ENCODE data around the gene RGS14. TPM values are rescaled to one million over a fixed set of nuclear protein-coding genes. Genes with fewer than 3 reads are reported as not detected.

The RGS14 gene
- total and polyA plus RNA-seq, 2 experiments from 2014 or later = 23.5 to 37.9 TPM

DNA sequence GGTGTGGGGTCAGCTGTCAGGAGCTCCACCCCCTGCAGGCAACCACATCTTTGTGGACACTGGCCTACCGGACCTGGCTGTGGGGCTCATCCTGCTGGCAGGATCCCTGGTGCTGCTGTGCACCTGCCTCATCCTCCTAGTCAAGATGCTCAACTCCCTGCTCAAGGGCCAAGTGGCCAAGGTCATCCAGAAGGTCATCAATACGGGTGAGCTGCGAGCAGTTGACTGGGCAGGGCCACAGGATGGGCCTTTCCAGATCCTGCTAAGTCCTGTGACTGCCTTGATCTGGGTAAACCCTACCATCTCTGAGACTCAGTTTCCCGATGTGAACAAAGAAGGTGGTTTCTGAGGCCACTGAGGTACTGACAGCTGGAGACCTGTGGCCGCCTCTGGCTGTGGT, 36.3 kb downstream of the RGS14 start:
- 0 out of 2 replicates have a peak, but pooled peaks cover 5% of the 10 kb centered on the region for H3K4me1 ChIP-seq (ENCODE audit: insufficient read depth)
- Mint-ChIP-seq H3K36me3 (ENCODE audit: low read depth) (no peaks in the 10 kb centered on the region), H3K4me1 (peaks cover 29% of the 10 kb centered on the region), H3K27ac (no peak overlapping the region), H3K4me3 (no peak overlapping the region), H3K9me3 (no peaks in the 10 kb centered on the region), H3K27me3 (ENCODE audit: insufficient read depth, low read depth, poor library complexity) (peaks cover 30% of the 10 kb centered on the region)
- H3K79me2 ChIP-seq (replicated peaks; ENCODE audit: insufficient read depth) = no peaks in the 10 kb centered on the region
- no peak overlapping the region for H3K4me2 ChIP-seq
- H3K4me3 ChIP-seq = no peak overlapping the region
- DNase-seq (ENCODE audit: low spot score) (no peak), ATAC-seq (no peak)
- TF ChIP-seq NANOG (IDR thresholded peaks at IDR 0.05; ENCODE audit: borderline replicate concordance) (no peak), CREB1 (CRISPR knock-in tag; IDR thresholded peaks at IDR 0.05; ENCODE audit: low read depth) (no peak), POLR2AphosphoS5 (IDR thresholded peaks at IDR 0.05; ENCODE audit: low read depth) (no peak)
- TF ChIP-seq, protein P1, sequence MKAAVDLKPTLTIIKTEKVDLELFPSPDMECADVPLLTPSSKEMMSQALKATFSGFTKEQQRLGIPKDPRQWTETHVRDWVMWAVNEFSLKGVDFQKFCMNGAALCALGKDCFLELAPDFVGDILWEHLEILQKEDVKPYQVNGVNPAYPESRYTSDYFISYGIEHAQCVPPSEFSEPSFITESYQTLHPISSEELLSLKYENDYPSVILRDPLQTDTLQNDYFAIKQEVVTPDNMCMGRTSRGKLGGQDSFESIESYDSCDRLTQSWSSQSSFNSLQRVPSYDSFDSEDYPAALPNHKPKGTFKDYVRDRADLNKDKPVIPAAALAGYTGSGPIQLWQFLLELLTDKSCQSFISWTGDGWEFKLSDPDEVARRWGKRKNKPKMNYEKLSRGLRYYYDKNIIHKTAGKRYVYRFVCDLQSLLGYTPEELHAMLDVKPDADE (IDR thresholded peaks at IDR 0.05) = no peak
- 0 out of 2 replicates have a peak, but pooled peaks cover 8% of the 10 kb centered on the region for H3F3A ChIP-seq (replicated peaks; ENCODE audit: low read depth)
- no peaks in the 10 kb centered on the region for H3K36me3 ChIP-seq (ENCODE audit: insufficient read depth)
- H4K20me1 ChIP-seq (replicated peaks; ENCODE audit: insufficient read depth) = no peaks in the 10 kb centered on the region
- no peak overlapping the region for H2AFZ ChIP-seq
- no peak overlapping the region for H3K27ac ChIP-seq (ENCODE audit: low read depth)
- H3K9me2 ChIP-seq (ENCODE audit: insufficient read depth) = no peaks in the 10 kb centered on the region
- peaks cover 13% of the 10 kb centered on the region; the same call in 1 of the 2 replicates for H3K27me3 ChIP-seq (ENCODE audit: insufficient read depth)

DNA sequence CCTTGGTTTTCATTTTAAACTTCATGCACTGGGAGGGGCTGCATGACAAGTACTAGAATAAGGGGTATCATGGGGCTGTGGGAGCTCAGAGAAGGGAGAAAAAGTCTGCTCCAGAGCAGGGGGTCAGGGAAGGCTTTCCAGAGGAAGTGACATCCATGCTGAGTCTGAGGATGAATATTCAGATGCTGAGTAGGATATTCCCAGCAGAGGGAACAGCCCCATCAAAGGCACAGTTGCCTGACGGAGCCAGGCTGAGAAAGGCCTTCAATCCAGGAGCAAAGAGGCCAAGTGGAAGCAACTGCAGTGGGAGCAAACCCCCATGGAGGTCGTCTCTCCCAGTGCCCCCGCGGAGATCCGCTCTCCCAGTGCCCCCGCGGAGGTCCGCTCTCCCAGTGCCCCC, 38.4 kb downstream of the RGS14 start:
- Histone ChIP-seq H2AFZ (no peak overlapping the region), H3F3A (replicated peaks; ENCODE audit: low read depth) (0 out of 2 replicates have a peak, but pooled peaks cover 7% of the 10 kb centered on the region), H3K79me2 (replicated peaks; ENCODE audit: insufficient read depth) (no peaks in the 10 kb centered on the region), H3K4me1 (ENCODE audit: insufficient read depth) (peaks cover 5% of the 10 kb centered on the region; the same call in 1 of the 2 replicates), H3K27ac (ENCODE audit: low read depth) (no peak overlapping the region), H4K20me1 (replicated peaks; ENCODE audit: insufficient read depth) (no peaks in the 10 kb centered on the region), H3K36me3 (ENCODE audit: insufficient read depth) (no peaks in the 10 kb centered on the region), H3K4me2 (no peak overlapping the region), H3K4me3 (no peak overlapping the region), H3K27me3 (ENCODE audit: insufficient read depth) (peaks cover 13% of the 10 kb centered on the region), H3K9me2 (ENCODE audit: insufficient read depth) (no peaks in the 10 kb centered on the region)
- Mint-ChIP-seq H3K4me3 (no peak overlapping the region), H3K9me3 (no peaks in the 10 kb centered on the region), H3K36me3 (ENCODE audit: low read depth) (no peaks in the 10 kb centered on the region), H3K27ac (no peak overlapping the region), H3K4me1 (peaks cover 16% of the 10 kb centered on the region), H3K27me3 (ENCODE audit: insufficient read depth, low read depth, poor library complexity) (peaks cover 19% of the 10 kb centered on the region)
- DNase-seq (ENCODE audit: low spot score) = no peak
- ATAC-seq = peak; percentile 5; the same call in 1 of the 3 replicates
- TF ChIP-seq ZNF114 (CRISPR knock-in tag; IDR thresholded peaks at IDR 0.05) (no peak), EZH2phosphoT487 (IDR thresholded peaks at IDR 0.05; ENCODE audit: unreplicated experiment) (no peak), EZH2 (IDR thresholded peaks at IDR 0.05; ENCODE audit: low read depth, unreplicated experiment) (no peak), NANOG (IDR thresholded peaks at IDR 0.05; ENCODE audit: borderline replicate concordance) (no peak), STAT1 (IDR thresholded peaks at IDR 0.05; ENCODE audit: unreplicated experiment) (no peak)
- TF ChIP-seq, protein P1 (IDR thresholded peaks at IDR 0.05) = no peak

DNA sequence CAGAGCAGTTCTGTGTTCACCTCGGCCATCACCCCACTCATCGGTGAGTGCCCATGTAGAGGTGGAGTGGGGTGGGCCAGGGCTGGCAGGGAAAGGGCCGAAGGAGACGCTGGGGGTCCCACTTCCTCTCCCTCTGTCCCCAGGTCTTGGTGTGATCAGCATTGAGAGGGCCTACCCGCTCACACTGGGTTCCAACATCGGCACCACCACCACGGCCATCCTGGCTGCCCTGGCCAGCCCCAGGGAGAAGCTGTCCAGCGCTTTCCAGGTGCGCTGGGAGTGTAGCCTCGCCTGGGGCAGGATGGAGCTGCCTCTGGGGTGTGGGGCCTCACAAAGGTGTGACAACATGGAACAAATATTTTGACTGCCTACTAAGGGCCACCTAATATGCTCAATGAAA, 39.1 kb downstream of the RGS14 start:
- Histone ChIP-seq H3K27ac (ENCODE audit: low read depth) (no peak overlapping the region), H3K4me1 (ENCODE audit: insufficient read depth) (peaks cover 5% of the 10 kb centered on the region; the same call in 1 of the 2 replicates), H3K79me2 (replicated peaks; ENCODE audit: insufficient read depth) (no peaks in the 10 kb centered on the region), H3K4me3 (no peak overlapping the region), H3K27me3 (ENCODE audit: insufficient read depth) (peaks cover 21% of the 10 kb centered on the region), H4K20me1 (replicated peaks; ENCODE audit: insufficient read depth) (no peaks in the 10 kb centered on the region), H3F3A (replicated peaks; ENCODE audit: low read depth) (peaks cover 13% of the 10 kb centered on the region), H2AFZ (no peak overlapping the region), H3K36me3 (ENCODE audit: insufficient read depth) (no peaks in the 10 kb centered on the region), H3K9me2 (ENCODE audit: insufficient read depth) (no peaks in the 10 kb centered on the region), H3K4me2 (no peak overlapping the region)
- no peak for DNase-seq (ENCODE audit: low spot score)
- H3K9me3 Mint-ChIP-seq = no peaks in the 10 kb centered on the region
- no peak overlapping the region for H3K27ac Mint-ChIP-seq
- H3K27me3 Mint-ChIP-seq (ENCODE audit: insufficient read depth, low read depth, poor library complexity) = peaks cover 23% of the 10 kb centered on the region
- peaks cover 16% of the 10 kb centered on the region for H3K4me1 Mint-ChIP-seq
- no peak for ATAC-seq
- H3K4me3 Mint-ChIP-seq = no peak overlapping the region
- no peaks in the 10 kb centered on the region for H3K36me3 Mint-ChIP-seq (ENCODE audit: low read depth)
- TF ChIP-seq, protein P2, sequence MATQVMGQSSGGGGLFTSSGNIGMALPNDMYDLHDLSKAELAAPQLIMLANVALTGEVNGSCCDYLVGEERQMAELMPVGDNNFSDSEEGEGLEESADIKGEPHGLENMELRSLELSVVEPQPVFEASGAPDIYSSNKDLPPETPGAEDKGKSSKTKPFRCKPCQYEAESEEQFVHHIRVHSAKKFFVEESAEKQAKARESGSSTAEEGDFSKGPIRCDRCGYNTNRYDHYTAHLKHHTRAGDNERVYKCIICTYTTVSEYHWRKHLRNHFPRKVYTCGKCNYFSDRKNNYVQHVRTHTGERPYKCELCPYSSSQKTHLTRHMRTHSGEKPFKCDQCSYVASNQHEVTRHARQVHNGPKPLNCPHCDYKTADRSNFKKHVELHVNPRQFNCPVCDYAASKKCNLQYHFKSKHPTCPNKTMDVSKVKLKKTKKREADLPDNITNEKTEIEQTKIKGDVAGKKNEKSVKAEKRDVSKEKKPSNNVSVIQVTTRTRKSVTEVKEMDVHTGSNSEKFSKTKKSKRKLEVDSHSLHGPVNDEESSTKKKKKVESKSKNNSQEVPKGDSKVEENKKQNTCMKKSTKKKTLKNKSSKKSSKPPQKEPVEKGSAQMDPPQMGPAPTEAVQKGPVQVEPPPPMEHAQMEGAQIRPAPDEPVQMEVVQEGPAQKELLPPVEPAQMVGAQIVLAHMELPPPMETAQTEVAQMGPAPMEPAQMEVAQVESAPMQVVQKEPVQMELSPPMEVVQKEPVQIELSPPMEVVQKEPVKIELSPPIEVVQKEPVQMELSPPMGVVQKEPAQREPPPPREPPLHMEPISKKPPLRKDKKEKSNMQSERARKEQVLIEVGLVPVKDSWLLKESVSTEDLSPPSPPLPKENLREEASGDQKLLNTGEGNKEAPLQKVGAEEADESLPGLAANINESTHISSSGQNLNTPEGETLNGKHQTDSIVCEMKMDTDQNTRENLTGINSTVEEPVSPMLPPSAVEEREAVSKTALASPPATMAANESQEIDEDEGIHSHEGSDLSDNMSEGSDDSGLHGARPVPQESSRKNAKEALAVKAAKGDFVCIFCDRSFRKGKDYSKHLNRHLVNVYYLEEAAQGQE (IDR thresholded peaks at IDR 0.05; ENCODE audit: unreplicated experiment) = no peak
- TF ChIP-seq CREB1 (CRISPR knock-in tag; IDR thresholded peaks at IDR 0.05; ENCODE audit: low read depth) (no peak), ZNF114 (CRISPR knock-in tag; IDR thresholded peaks at IDR 0.05) (no peak), EZH2phosphoT487 (IDR thresholded peaks at IDR 0.05; ENCODE audit: unreplicated experiment) (no peak), EZH2 (IDR thresholded peaks at IDR 0.05; ENCODE audit: low read depth, unreplicated experiment) (no peak), ZNF331 (CRISPR knock-in tag; IDR thresholded peaks at IDR 0.05; ENCODE audit: low read depth) (no peak), JUNB (IDR thresholded peaks at IDR 0.05; ENCODE audit: unreplicated experiment) (no peak)
- TF ChIP-seq, protein P3, sequence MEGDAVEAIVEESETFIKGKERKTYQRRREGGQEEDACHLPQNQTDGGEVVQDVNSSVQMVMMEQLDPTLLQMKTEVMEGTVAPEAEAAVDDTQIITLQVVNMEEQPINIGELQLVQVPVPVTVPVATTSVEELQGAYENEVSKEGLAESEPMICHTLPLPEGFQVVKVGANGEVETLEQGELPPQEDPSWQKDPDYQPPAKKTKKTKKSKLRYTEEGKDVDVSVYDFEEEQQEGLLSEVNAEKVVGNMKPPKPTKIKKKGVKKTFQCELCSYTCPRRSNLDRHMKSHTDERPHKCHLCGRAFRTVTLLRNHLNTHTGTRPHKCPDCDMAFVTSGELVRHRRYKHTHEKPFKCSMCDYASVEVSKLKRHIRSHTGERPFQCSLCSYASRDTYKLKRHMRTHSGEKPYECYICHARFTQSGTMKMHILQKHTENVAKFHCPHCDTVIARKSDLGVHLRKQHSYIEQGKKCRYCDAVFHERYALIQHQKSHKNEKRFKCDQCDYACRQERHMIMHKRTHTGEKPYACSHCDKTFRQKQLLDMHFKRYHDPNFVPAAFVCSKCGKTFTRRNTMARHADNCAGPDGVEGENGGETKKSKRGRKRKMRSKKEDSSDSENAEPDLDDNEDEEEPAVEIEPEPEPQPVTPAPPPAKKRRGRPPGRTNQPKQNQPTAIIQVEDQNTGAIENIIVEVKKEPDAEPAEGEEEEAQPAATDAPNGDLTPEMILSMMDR (conservative IDR thresholded peaks at IDR 0.05; ENCODE audit: low read depth in 2 of 2) = no peak

All from GM23338 (cell line).